Activated effector memory CD4-positive, alpha-beta T cell treated with Interleukin-2 at 50 U/mL for 16 hours (primary cell): ENCODE data around the gene TRIM71.
"Not testable (repeated sequence)": the region's sequence is repeated elsewhere in the genome, so short reads cannot be mapped to it uniquely, and the experiment has no call there.

Source experiments
- DNase-seq: peaks from one replicate; pipeline ENCODE4 v3.0.0-alpha.2; 2020

TRIM71 gene

DNA sequence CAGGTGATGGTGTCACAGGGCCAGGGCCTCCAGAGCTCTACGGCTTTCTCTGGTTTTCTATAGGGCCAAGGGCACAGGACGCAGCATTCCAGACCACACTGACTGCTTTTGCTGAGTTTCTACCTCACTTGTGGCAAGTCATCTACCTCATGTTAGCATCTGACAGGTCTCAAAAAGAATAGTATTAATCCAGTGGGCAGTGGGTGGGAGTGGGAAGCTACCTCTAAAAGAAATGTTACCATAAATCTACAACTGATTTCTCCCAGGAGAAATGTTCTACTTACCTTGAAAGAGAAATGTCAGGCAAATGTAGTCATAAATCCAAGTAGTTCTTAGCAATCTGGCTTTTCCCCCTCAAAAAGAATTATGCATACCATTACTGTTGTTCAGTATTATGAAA lies 77.9 kb downstream of the TRIM71 start:
- DNase-seq, result no peak

DNA sequence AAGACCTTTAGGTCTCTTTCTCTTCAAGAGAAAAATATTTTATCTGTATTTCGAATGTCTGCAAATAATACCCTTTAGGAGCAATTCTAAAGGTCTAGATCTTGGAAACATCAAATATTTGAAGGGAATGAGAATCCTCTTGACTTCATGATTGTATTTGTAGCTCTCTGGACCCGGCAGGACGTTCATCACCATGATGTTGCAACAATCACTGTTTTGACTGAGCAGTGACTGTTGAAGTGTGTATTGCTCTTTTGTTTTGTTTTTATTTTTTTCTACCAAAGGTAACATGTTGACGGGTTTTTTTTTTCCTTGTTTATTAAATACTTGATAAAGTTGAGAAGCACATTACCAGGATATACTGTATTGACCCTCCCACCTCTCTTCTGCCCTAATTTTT lies 78.3 kb downstream of the TRIM71 start:
- no peak for DNase-seq

DNA sequence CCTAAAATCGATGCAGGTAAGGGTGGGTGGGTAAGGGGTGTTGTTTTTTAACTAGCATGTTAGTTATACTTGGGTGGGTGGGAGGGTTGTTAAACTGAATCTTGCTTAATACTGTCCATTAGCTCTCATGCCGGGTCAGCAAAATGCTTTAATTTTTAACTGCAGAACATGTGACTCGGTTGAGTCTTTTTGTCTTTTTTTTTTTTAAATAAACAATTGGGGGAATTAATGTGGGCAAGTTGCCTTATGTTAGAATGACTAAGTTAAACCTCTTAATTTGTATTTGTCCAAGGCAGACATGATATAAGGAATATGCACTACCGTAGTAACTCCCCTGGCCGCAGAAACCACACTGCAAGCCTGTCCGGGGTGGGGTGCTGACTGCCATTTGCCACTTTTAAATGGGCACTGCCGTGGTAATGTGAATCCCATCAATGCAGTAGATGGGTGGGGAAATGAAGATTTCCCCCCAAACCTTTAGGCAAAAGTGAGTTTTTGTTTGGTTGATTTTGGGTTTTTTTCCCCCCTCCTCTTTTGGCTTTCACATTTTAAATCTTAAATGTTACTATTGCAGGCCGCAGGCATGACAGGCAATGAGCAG lies 79.3 kb downstream of the TRIM71 start:
- DNase-seq, result no peak

DNA sequence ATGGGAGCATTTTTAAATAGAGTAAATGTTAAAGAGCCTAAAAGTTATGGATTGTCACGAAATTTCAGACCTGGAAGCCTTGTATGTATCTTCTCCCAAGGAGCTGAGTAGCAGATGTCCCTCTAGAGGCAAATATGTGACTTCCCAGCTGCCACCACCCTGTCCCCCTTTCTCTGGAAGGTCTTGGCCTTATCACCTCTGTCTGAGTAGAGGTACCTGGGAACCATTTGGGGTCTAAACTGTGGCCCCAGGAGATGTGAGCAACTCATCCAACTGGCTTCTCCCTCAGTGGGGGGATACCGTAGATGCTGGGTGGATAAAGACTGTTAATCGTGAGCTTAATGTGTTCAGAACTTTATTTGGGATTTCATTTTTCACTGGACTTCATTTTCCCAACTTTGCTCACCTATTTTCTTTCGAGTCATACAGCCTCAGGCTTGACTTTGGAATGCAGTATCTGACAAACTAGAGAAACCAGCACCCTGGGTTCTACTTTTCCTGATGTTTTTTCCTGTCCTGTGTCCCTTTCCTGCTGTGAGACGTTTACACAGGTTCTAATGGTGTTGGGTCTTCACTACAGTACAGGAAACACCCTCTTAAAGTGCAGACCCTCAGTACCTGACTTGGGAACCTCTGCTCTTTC lies 80.3 kb downstream of the TRIM71 start:
- no peak for DNase-seq

DNA sequence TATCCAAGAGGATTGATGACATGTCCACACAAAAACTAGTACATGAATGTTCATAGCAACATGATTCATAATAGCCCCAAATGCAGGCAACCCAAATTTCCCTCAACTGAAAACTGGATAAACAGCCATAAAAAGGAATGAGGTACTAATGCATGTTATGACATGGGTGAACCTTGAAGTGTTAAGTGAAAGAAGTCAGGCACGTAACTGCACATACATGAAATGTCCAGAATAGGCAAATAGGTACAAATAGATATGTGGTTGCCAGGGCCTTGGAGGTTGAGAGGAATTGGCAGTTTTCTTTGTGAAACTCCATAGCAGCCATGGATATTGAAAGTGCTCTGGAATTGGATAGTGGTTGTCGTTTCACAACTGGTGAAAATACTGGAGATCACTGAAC lies 81.5 kb downstream of the TRIM71 start:
- DNase-seq, result no peak

DNA sequence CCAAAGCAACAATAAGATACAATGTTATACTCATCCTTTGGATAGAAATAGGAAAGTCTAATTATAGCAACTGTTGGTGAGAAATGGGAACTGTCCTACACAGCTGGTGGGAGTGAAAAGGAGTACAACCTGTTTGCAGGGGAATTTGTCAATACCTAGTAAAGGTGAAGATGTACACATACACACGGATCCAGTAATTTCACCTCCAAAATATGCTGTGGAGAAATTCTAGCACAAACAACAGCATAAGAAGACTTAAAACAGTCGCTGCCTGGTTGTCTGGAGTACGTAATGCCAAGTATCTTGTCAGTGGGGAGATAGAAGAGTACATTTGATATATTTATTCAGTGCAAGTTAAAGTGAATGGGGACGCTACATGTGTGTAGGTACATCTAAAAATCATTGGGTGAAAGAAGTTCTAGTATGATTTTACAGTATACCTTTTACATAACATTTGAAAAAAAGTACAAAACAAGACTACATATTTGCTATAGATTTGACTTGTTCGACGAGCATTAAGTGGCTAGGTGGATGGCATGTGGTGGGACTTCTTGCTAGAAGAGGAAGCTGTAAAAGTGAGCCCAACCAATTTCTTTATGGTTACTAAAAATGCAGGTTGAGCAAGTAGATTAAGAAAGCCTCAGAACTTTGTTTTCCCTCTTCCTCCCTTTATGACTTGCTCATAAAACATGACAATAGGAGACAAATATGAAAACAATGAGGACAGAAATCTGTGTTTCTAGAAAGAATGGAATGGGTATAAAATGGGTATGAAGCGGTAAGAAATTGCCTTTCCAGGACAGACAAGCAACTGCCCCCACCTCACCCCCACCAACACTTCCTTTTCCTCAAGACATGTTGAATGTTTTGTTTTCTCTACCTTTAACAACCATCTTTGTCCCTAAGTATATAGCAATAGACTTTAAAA lies 83.5 kb downstream of the TRIM71 start:
- DNase-seq, result no peak

DNA sequence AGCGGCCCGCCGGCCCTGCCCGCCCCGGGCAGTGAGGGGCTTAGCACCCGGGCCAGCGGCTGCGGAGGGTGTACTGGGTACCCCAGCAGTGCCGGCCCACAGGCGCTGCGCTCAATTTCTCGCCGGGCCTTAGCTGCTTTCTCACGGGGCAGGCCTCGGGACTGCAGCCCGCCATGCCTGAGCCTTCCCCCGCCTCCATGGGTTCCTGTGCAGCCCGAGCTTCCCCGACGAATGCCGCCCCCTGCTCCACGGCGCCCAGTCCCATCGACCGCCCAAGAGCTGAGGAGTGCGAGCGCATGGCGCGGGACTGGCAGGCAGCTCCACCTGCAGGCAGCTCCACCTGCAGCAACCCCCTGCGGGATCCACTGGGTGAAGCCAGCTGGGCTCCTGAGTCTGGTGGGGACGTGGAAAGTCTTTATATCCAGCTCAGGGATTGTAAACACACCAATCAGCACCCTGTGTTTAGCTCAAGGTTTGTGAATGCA lies 85.1 kb downstream of the TRIM71 start:
- not testable (repeated sequence) for DNase-seq

DNA sequence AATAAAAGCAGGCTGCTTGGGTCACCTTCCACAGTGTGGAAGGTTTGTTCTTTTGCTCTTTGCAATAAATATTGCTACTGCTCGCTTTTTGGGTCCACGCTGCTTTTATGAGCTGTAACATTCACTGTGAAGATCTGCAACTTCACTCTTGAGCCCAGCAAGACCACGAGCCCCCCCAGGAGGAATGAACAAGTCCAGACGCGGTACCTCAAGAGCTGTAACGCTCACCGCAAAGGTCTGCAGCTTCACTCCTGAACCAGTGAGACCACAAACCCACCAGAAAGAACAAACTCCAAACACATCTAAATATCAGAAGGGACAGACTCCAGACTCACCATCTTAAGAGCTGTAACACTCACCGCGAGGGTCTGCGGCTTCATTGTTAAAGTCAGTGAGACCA lies 86.2 kb downstream of the TRIM71 start:
- DNase-seq, result no peak

DNA sequence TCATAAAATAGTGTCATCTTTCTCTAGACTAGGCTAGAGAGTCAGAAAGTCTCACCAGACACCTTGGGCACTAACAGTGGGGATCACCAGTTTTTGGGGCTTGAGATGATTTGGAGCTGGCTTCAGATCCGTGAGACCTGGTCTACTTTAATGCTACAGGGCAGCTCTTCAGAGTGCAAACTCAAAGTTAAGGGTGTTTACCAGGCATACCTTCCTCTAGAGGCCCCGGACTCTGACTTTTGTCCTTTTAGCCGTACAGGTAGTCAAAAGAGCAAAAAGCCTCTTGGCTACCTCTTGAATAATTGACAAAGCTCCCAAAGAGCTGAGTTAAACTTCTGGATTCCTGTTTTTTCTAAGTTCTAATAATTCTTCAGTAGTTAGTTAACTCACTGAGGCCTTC lies 92.2 kb downstream of the TRIM71 start:
- DNase-seq, result no peak

DNA sequence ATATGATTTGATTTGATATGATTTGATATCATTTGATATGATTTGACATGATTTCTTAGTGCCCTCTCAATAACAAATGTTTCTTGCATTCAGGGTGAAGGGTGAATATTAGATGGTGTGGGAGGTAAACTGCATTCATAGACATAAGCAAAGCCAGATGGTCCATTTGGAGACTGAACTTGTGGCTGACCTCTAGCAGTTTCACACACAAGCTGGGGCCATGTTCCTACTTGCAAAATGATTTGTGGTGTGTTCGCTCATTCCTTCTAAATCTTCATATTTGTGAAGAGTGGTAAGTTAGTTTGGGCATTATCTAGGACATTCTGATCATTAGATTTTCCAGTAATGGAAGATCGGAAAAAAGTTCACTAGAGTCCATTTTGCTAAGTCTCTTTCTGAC lies 93.2 kb downstream of the TRIM71 start:
- DNase-seq, result no peak

DNA sequence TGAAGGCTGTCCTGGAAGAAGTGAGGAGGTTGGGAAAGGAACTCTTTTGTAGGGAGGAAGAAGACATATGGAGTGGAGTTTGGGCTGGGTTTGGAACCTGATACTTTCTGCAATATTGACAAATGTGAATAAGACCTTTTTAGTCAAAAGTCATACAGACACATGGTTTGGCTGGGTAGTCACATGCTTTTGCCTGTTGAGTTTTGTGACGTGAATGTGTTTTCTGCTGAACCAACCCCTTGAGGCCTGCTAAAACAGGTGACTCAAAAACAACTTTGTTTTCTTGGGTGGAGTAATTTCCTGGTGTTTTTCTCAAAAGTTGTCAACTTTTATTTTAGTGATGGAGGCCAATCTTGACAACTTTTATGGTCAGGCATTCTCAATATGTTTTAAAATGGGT lies 94.2 kb downstream of the TRIM71 start:
- no peak for DNase-seq

DNA sequence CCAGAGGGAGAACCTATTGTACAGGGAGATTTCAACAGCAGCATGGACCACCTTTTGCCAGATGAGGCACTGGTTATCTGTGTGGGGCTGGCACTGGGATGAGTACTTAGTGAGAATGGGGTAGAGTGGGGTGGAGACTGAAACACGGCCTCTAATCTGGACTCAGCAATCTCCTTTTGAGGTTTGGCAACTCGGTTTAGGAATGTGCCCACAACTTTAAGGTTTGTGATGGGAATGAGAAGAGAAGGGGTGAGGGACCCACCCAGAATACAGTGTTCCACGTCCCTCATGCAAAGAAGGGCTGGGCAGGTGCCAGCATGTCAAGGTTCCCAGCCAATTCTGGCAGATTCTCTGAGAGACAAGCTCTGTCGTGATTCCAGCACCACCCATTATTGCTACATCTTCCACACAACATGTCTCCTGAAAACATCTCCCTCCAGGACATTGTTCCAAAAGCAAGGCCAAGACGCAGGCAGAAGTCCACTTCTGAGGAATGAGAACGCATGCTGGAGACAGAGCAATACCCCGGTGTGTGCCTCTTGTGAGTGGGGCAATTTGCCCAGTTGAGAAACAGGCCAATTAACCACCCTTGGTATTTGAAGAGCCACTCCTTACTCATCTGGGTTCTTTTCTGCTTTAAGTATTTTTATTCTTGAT lies 96.1 kb downstream of the TRIM71 start:
- DNase-seq, result no peak

DNA sequence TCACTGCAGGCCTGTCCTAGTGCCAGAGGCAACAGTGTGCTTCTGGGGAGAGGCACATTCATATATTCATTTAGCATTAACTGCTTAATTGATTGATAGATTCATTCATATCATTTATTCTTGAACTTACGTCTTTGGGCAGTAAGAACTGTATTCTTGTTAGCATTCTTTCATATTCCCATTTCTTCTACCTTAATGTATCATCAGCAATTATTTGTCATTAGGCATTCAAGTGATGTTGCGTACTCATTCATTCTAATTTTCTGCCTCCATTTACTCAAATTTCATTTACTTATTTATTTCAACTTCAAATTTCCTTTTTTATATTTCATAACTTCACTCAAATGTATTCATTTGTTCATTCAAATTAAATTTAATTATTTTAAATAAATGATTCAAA lies 102.1 kb downstream of the TRIM71 start:
- no peak for DNase-seq

DNA sequence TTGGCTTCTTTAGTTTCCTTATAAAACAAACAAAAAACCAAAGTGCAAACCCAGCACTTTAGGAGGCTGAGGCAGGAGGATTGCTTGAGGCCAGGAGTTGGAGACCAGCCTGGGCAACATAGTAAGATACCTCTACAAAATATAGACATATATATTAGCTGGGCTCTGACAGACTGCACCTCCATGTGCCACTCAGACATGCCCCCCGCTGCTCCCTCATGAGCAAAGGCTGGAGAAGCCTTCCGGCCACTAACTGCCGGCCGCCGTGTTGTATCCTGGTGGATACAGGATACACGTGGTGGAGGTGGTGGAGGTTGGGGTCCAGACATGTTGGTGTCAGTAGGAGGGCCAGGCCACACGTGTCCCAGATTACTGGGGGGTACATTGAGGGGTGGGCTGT lies 104.3 kb downstream of the TRIM71 start:
- DNase-seq, result no peak

DNA sequence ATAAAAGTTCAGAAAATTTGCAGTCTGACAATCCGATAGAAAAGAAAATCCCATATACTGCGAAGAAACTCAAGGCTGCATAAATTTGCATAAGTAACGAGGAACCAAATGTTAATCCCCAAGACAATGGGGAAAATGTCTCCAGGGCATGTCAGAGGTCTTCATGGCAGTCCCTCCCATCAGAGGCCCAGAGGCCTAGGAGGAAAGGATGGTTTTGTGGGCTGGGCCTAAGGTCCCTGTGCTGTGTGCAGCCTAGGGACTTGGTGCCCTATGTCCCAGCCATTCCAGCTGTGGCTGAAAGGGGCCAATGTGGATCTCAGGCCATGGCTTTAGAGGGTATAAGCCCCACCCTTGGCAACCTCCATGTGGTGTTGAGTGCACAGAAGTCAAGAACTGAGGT lies 112.4 kb downstream of the TRIM71 start:
- DNase-seq, result no peak

DNA sequence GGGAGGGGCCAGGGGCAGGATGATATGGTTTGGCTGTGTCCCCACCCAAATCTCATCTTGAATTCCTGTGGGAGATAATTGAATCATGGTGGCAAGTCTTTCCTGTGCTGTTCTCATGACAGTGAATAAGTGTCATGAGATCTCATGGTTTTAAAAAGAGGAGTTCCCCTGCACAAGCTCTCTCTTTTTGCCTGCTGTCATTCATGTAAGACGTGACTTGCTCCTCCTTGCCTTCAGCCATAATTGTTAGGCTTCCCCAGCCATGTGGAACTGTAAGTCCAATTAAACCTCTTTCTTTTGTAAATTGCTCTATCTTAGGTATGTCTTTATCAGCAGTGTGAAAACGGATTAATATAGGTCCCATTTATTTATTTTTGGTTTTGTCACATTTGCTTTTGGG lies 113.5 kb downstream of the TRIM71 start:
- DNase-seq, result not testable (repeated sequence)

DNA sequence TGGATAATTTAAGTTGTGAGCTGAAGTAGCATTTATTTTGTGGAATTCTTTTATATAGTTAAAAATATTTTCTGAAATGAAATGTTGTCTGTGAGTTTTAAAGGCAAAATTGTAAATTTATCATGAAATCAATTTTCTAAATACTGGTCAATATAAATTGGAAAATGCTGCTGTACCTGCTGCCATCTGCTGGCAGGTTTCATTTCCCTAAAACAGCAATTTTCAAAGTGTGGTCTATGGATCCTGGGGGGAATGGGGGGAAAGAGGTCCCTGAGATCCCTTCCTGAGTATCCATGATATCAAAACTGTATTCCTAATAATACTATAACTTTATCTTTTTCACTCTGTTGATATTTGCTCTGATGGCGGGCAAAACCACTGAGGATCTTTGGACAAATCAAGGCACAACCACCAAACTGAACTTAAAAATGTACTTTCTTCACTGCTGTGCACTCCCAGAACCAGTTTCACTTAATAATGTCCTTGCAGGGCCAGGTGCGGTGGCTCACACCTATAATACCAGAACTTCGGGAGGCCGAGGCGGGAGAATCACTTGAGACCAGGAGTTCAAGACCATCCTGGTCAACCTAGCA lies 116.4 kb downstream of the TRIM71 start:
- no peak for DNase-seq

DNA sequence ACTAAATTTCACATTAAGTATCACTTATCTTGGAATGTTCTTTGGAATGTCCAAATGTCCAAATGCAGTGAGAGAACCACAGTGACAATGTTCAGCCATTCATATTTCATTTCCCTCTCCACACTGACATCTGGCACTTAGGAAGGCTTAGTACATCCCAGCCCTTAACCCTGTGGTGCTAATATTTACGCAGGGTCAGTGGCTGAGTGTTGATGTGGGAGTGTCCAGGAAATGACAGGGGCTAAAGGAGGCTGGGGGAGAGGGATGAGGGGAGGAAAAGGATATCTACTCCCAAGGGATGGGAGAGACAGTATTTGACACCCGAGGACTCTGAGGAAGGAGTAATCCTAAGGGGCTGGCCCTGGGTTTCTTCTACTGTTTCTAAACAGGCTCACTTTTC lies 119.5 kb downstream of the TRIM71 start:
- no peak for DNase-seq

DNA sequence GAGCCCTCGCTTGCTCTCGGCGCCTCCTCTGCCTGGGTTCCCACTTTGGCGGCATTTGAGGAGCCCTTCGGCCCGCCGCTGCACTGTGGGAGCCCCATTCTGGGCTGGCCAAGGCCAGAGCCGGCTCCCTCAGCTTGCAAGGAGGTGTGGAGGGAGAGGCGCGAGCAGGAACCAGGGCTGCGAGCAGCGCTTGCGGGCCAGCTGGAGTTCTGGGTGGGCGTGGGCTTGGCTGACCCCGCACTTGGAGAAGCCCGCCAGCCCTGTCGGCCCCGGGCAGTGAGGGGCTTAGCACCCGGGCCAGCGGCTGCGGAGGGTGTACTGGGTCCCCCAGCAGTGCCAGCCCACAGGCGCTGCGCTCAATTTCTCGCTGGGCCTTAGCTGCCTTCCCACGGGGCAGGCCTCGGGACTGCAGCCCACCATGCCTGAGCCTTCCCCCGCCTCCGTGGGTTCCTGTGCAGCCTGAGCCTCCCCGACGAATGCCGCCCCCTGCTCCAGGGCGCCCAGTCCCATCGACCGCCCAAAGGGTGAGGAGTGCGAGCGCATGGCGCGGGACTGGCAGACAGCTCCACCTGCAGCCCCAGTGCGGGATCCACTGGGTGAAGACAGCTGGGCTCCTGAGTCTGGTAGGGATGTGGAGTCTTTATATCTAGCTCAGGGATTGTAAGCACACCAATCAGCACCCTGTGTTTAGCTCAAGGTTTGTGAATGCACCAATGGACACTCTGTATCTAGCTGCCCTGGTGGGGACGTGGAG lies 121.9 kb downstream of the TRIM71 start:
- DNase-seq, result not testable (repeated sequence)

DNA sequence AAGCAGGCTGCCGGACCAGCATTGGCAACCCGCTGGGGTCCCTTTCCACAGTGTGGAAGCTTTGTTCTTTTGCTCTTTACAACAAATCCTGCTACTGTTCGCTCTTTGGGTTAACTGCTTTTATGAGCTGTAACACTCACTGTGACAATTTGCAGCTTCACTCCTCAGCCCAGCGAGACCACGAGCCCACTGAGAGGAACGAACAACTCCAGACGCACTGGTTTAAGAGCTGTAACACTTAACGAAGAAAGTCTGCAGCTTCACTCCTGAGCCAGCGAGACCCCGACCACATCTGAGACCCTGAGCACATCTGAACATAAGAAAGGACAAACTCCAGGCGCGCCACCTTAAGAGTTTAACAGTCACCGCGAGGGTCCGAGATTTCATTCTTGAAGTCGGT lies 122.9 kb downstream of the TRIM71 start:
- no peak for DNase-seq

DNA sequence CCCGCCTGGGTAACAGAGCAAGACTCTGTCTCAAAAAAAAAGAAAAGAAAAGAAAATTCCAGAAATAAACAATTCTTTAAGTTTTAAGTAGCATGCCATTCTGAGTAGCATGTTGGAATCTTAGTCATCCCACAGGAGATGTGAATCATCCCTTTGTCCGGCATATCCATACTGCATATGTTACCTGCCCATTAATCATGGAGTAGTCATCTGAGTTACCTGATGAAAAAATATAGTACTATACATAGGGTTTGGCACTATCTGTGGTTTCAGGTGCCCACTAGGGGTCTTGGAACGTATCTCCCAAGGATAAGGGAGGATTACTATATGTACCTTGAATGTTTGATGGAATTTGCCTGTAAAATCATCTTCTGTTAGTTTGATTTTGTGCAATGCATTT lies 127.3 kb downstream of the TRIM71 start:
- no peak for DNase-seq

DNA sequence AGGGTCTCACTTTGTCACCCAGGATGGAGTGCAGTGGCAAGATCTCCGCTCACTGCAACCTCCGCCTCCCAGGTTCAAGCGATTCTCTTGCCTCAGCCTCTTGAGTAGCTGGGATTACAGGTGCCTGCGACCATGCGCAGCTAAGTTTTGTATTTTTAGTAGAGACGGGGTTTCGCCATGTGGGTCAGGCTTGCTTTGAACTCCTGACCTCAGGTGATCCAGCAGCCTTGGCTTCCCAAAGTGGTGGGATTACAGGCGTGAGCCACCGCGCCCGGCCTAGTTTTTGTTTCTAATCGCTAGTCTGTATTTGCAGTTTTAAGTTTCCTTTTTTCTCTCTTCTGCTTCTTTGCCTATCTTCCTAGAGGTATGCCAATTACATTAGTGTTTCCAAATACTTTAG lies 127.8 kb downstream of the TRIM71 start:
- DNase-seq, result not testable (repeated sequence)
